ENCODE data around the gene CTDSPL2.

DNA sequence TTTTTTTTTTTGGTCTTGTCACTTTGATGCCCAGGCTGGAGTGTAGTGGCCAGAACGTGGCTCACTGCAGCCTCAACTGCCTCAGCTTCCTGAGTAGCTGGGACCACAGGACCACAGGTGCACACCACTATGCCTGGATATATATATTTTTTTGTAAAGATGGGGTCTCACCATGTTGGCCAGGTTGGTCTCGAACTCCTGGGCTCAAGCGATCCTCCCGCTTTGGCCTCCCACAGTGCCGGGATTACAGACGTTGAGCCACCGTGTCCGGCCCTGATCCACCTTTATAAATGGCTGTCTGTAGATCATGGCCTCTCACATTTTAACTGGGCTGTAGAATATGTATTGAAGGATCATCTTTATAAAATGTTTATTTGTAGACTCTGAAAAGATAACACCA is 107.7 kb downstream of the CTDSPL2 start:
- TF ChIP-seq, protein P1, sequence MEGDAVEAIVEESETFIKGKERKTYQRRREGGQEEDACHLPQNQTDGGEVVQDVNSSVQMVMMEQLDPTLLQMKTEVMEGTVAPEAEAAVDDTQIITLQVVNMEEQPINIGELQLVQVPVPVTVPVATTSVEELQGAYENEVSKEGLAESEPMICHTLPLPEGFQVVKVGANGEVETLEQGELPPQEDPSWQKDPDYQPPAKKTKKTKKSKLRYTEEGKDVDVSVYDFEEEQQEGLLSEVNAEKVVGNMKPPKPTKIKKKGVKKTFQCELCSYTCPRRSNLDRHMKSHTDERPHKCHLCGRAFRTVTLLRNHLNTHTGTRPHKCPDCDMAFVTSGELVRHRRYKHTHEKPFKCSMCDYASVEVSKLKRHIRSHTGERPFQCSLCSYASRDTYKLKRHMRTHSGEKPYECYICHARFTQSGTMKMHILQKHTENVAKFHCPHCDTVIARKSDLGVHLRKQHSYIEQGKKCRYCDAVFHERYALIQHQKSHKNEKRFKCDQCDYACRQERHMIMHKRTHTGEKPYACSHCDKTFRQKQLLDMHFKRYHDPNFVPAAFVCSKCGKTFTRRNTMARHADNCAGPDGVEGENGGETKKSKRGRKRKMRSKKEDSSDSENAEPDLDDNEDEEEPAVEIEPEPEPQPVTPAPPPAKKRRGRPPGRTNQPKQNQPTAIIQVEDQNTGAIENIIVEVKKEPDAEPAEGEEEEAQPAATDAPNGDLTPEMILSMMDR (conservative IDR thresholded peaks at IDR 0.05; ENCODE audit: low read depth, low read length), result no peak
- TF ChIP-seq EZH2phosphoT487 (IDR thresholded peaks at IDR 0.05; ENCODE audit: borderline replicate concordance, low read length), result no peak
